ENCODE results near the gene LPAR3.
A peak's percentile ranks its signal among the peaks of the same experiment; 100 is the strongest.

LPAR3 gene

GRCh38 chr1:84892705-84893618 lies at the start of gene LPAR3:
TSS of gene LPAR3 (minus strand) at chr1:84893206. CDS start at chr1:84866120, 27,086 bp downstream.
- Histone ChIP-seq H3K9me3 (ENCODE audit: control insufficient read depth in 2 of 2, low read length in 2 of 2) (no peaks in the 10 kb centered on the region), H3K9ac (ENCODE audit: low read depth in 1 of 2, low read length in 2 of 2) (peak within 1 kb of the TSS in 1 of 2 donors; percentile 43), H3K27me3 (ENCODE audit: control insufficient read depth in 2 of 2, insufficient read depth in 2 of 2, low read length in 2 of 2) (peaks cover 9 to 10% of the 10 kb centered on the region in 2 donors), H3K27ac (ENCODE audit: low read depth in 2 of 2, low read length in 2 of 2) (no peak within 1 kb of the TSS), H3K4me3 (ENCODE audit: low read length in 2 of 2) (peak within 1 kb of the TSS; percentile 50), H3K4me1 (ENCODE audit: control insufficient read depth in 2 of 2, insufficient read depth in 2 of 2, low read length in 2 of 2) (peaks cover 2 to 9% of the 10 kb centered on the region in 2 donors), H3K36me3 (ENCODE audit: control insufficient read depth in 2 of 2, insufficient read depth in 2 of 2, low read length in 2 of 2) (no peaks in the 10 kb centered on the region)

- peaks cover 0 to 8% of the 10 kb centered on the region in 2 donors for H3K36me3 ChIP-seq (ENCODE audit: control insufficient read depth in 2 of 2, insufficient read depth in 2 of 2, low read length in 2 of 2)
These were observed 48.8 kb upstream of the LPAR3 start for GRCh38 chr1:84941843-84942242.

GRCh38 chr1:84940481-84940880 lies 47.5 kb upstream of the LPAR3 start:
- Histone ChIP-seq H3K9ac (ENCODE audit: low read depth in 1 of 2, low read length in 2 of 2) (no peak overlapping the region), H3K36me3 (ENCODE audit: control insufficient read depth in 2 of 2, insufficient read depth in 2 of 2, low read length in 2 of 2) (peaks cover 0 to 8% of the 10 kb centered on the region in 2 donors), H3K27me3 (ENCODE audit: control insufficient read depth in 2 of 2, insufficient read depth in 2 of 2, low read length in 2 of 2) (no peaks in the 10 kb centered on the region), H3K9me3 (ENCODE audit: control insufficient read depth in 2 of 2, low read length in 2 of 2) (no peaks in the 10 kb centered on the region), H3K4me3 (ENCODE audit: low read length in 2 of 2) (no peak overlapping the region), H3K27ac (ENCODE audit: low read depth in 2 of 2, low read length in 2 of 2) (no peak overlapping the region), H3K4me1 (ENCODE audit: control insufficient read depth in 2 of 2, insufficient read depth in 2 of 2, low read length in 2 of 2) (no peaks in the 10 kb centered on the region)

More at GRCh38 chr1:84941843-84942242, 48.8 kb upstream of the LPAR3 start:
- H3K4me3 ChIP-seq (ENCODE audit: low read length in 2 of 2): no peak overlapping the region
- no peak overlapping the region for H3K27ac ChIP-seq (ENCODE audit: low read depth in 2 of 2, low read length in 2 of 2)
- H3K4me1 ChIP-seq (ENCODE audit: control insufficient read depth in 2 of 2, insufficient read depth in 2 of 2, low read length in 2 of 2): no peaks in the 10 kb centered on the region
- H3K9me3 ChIP-seq (ENCODE audit: control insufficient read depth in 2 of 2, low read length in 2 of 2): no peaks in the 10 kb centered on the region
- H3K27me3 ChIP-seq (ENCODE audit: control insufficient read depth in 2 of 2, insufficient read depth in 2 of 2, low read length in 2 of 2): no peaks in the 10 kb centered on the region
- H3K9ac ChIP-seq (ENCODE audit: low read depth in 1 of 2, low read length in 2 of 2): no peak overlapping the region

GRCh38 chr1:84939761-84940160 lies 46.8 kb upstream of the LPAR3 start:
- Histone ChIP-seq H3K36me3 (ENCODE audit: control insufficient read depth in 2 of 2, insufficient read depth in 2 of 2, low read length in 2 of 2) (peaks cover 0 to 8% of the 10 kb centered on the region in 2 donors), H3K9ac (ENCODE audit: low read depth in 1 of 2, low read length in 2 of 2) (no peak overlapping the region), H3K4me1 (ENCODE audit: control insufficient read depth in 2 of 2, insufficient read depth in 2 of 2, low read length in 2 of 2) (no peaks in the 10 kb centered on the region), H3K9me3 (ENCODE audit: control insufficient read depth in 2 of 2, low read length in 2 of 2) (no peaks in the 10 kb centered on the region), H3K27ac (ENCODE audit: low read depth in 2 of 2, low read length in 2 of 2) (no peak overlapping the region), H3K4me3 (ENCODE audit: low read length in 2 of 2) (no peak overlapping the region), H3K27me3 (ENCODE audit: control insufficient read depth in 2 of 2, insufficient read depth in 2 of 2, low read length in 2 of 2) (no peaks in the 10 kb centered on the region)

GRCh38 chr1:84939151-84939550 lies 46.1 kb upstream of the LPAR3 start:
- H3K36me3 ChIP-seq (ENCODE audit: control insufficient read depth in 2 of 2, insufficient read depth in 2 of 2, low read length in 2 of 2): peaks cover 0 to 8% of the 10 kb centered on the region in 2 donors
- H3K4me1 ChIP-seq (ENCODE audit: control insufficient read depth in 2 of 2, insufficient read depth in 2 of 2, low read length in 2 of 2): no peaks in the 10 kb centered on the region
- no peak overlapping the region for H3K9ac ChIP-seq (ENCODE audit: low read depth in 1 of 2, low read length in 2 of 2)

GRCh38 chr1:84936116-84936810 lies 43.3 kb upstream of the LPAR3 start:
- Histone ChIP-seq H3K9me3 (ENCODE audit: control insufficient read depth in 2 of 2, low read length in 2 of 2) (no peaks in the 10 kb centered on the region), H3K4me3 (ENCODE audit: low read length in 2 of 2) (no peak overlapping the region), H3K4me1 (ENCODE audit: control insufficient read depth in 2 of 2, insufficient read depth in 2 of 2, low read length in 2 of 2) (no peaks in the 10 kb centered on the region), H3K27me3 (ENCODE audit: control insufficient read depth in 2 of 2, insufficient read depth in 2 of 2, low read length in 2 of 2) (no peaks in the 10 kb centered on the region), H3K27ac (ENCODE audit: low read depth in 2 of 2, low read length in 2 of 2) (no peak overlapping the region), H3K9ac (ENCODE audit: low read depth in 1 of 2, low read length in 2 of 2) (no peak overlapping the region), H3K36me3 (ENCODE audit: control insufficient read depth in 2 of 2, insufficient read depth in 2 of 2, low read length in 2 of 2) (peaks cover 0 to 8% of the 10 kb centered on the region in 2 donors)

More at GRCh38 chr1:84939151-84939550, 46.1 kb upstream of the LPAR3 start:
- no peaks in the 10 kb centered on the region for H3K9me3 ChIP-seq (ENCODE audit: control insufficient read depth in 2 of 2, low read length in 2 of 2)
- no peak overlapping the region for H3K4me3 ChIP-seq (ENCODE audit: low read length in 2 of 2)
- H3K27me3 ChIP-seq (ENCODE audit: control insufficient read depth in 2 of 2, insufficient read depth in 2 of 2, low read length in 2 of 2): no peaks in the 10 kb centered on the region
- H3K27ac ChIP-seq (ENCODE audit: low read depth in 2 of 2, low read length in 2 of 2): no peak overlapping the region

GRCh38 chr1:84933011-84933611 lies 40.1 kb upstream of the LPAR3 start:
- Histone ChIP-seq H3K9ac (ENCODE audit: low read depth in 1 of 2, low read length in 2 of 2) (no peak overlapping the region), H3K27ac (ENCODE audit: low read depth in 2 of 2, low read length in 2 of 2) (no peak overlapping the region), H3K27me3 (ENCODE audit: control insufficient read depth in 2 of 2, insufficient read depth in 2 of 2, low read length in 2 of 2) (no peaks in the 10 kb centered on the region), H3K36me3 (ENCODE audit: control insufficient read depth in 2 of 2, insufficient read depth in 2 of 2, low read length in 2 of 2) (peaks cover 0 to 3% of the 10 kb centered on the region in 2 donors), H3K9me3 (ENCODE audit: control insufficient read depth in 2 of 2, low read length in 2 of 2) (no peaks in the 10 kb centered on the region), H3K4me3 (ENCODE audit: low read length in 2 of 2) (no peak overlapping the region), H3K4me1 (ENCODE audit: control insufficient read depth in 2 of 2, insufficient read depth in 2 of 2, low read length in 2 of 2) (no peaks in the 10 kb centered on the region)

GRCh38 chr1:84930831-84931230 lies 37.8 kb upstream of the LPAR3 start:
- H3K4me3 ChIP-seq (ENCODE audit: low read length in 2 of 2): no peak overlapping the region
- no peaks in the 10 kb centered on the region for H3K4me1 ChIP-seq (ENCODE audit: control insufficient read depth in 2 of 2, insufficient read depth in 2 of 2, low read length in 2 of 2)
- H3K36me3 ChIP-seq (ENCODE audit: control insufficient read depth in 2 of 2, insufficient read depth in 2 of 2, low read length in 2 of 2): no peaks in the 10 kb centered on the region
- no peaks in the 10 kb centered on the region for H3K27me3 ChIP-seq (ENCODE audit: control insufficient read depth in 2 of 2, insufficient read depth in 2 of 2, low read length in 2 of 2)
- no peak overlapping the region for H3K9ac ChIP-seq (ENCODE audit: low read depth in 1 of 2, low read length in 2 of 2)
- H3K27ac ChIP-seq (ENCODE audit: low read depth in 2 of 2, low read length in 2 of 2): no peak overlapping the region
- H3K9me3 ChIP-seq (ENCODE audit: control insufficient read depth in 2 of 2, low read length in 2 of 2): no peaks in the 10 kb centered on the region

- no peak overlapping the region for H3K9ac ChIP-seq (ENCODE audit: low read depth in 1 of 2, low read length in 2 of 2)
- no peaks in the 10 kb centered on the region for H3K4me1 ChIP-seq (ENCODE audit: control insufficient read depth in 2 of 2, insufficient read depth in 2 of 2, low read length in 2 of 2)
- H3K9me3 ChIP-seq (ENCODE audit: control insufficient read depth in 2 of 2, low read length in 2 of 2): no peaks in the 10 kb centered on the region
- no peaks in the 10 kb centered on the region for H3K27me3 ChIP-seq (ENCODE audit: control insufficient read depth in 2 of 2, insufficient read depth in 2 of 2, low read length in 2 of 2)
- no peak overlapping the region for H3K4me3 ChIP-seq (ENCODE audit: low read length in 2 of 2)
- no peaks in the 10 kb centered on the region for H3K36me3 ChIP-seq (ENCODE audit: control insufficient read depth in 2 of 2, insufficient read depth in 2 of 2, low read length in 2 of 2)
- H3K27ac ChIP-seq (ENCODE audit: low read depth in 2 of 2, low read length in 2 of 2): no peak overlapping the region
These were observed 37.3 kb upstream of the LPAR3 start for GRCh38 chr1:84930329-84930728.

- Histone ChIP-seq H3K27ac (ENCODE audit: low read depth in 2 of 2, low read length in 2 of 2) (no peak overlapping the region), H3K27me3 (ENCODE audit: control insufficient read depth in 2 of 2, insufficient read depth in 2 of 2, low read length in 2 of 2) (no peaks in the 10 kb centered on the region), H3K9ac (ENCODE audit: low read depth in 1 of 2, low read length in 2 of 2) (no peak overlapping the region), H3K36me3 (ENCODE audit: control insufficient read depth in 2 of 2, insufficient read depth in 2 of 2, low read length in 2 of 2) (no peaks in the 10 kb centered on the region), H3K4me1 (ENCODE audit: control insufficient read depth in 2 of 2, insufficient read depth in 2 of 2, low read length in 2 of 2) (no peaks in the 10 kb centered on the region), H3K9me3 (ENCODE audit: control insufficient read depth in 2 of 2, low read length in 2 of 2) (no peaks in the 10 kb centered on the region), H3K4me3 (ENCODE audit: low read length in 2 of 2) (no peak overlapping the region)
These were observed 36.6 kb upstream of the LPAR3 start for GRCh38 chr1:84929581-84929980.
